C4-2B (cell line): ENCODE measurements around the gene TECPR2.

Experiments used
- ZFX ChIP-seq: fragments of 450-650 bp; IDR thresholded peaks from 2 replicates; pipeline ENCODE4 v1.6.1; 2017
- TF ChIP-seq, protein P1 (sequence below): fragments of 450-650 bp; conservative IDR thresholded peaks from 2 replicates; pipeline ENCODE4 v1.5.1; 2017; ENCODE audit warnings: mild to moderate bottlenecking

DNA sequence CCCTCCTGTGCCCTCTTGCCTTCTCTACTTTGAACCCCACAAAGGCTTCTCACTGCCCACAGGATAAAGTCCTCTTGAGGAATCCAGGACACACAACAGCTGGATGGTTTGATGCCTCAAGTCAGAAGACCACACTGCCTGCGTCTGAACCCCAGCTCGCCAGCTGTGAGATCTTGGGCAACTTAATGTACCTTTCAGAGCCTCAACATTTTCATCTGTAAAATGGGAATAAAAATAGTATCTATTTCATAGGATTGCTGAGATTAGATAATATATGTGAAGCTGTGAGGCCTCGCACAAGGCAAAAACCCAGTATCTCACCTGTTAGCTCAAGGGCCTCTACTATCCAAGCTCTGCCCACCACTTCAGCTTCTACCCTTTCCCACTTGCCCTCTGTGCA lies 2.4 kb upstream of the TECPR2 start:
- TF ChIP-seq, protein P1, sequence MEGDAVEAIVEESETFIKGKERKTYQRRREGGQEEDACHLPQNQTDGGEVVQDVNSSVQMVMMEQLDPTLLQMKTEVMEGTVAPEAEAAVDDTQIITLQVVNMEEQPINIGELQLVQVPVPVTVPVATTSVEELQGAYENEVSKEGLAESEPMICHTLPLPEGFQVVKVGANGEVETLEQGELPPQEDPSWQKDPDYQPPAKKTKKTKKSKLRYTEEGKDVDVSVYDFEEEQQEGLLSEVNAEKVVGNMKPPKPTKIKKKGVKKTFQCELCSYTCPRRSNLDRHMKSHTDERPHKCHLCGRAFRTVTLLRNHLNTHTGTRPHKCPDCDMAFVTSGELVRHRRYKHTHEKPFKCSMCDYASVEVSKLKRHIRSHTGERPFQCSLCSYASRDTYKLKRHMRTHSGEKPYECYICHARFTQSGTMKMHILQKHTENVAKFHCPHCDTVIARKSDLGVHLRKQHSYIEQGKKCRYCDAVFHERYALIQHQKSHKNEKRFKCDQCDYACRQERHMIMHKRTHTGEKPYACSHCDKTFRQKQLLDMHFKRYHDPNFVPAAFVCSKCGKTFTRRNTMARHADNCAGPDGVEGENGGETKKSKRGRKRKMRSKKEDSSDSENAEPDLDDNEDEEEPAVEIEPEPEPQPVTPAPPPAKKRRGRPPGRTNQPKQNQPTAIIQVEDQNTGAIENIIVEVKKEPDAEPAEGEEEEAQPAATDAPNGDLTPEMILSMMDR: no peak
- no peak for TF ChIP-seq ZFX
